VCaP (cell line): ENCODE measurements around the gene S1PR3.

Source experiments
- H3K27ac ChIP-seq: fragments of 450-650 bp; 2 replicates; pipeline ENCODE4 v1.5.1; 2017
- CTCF ChIP-seq: fragments of 450-650 bp; conservative IDR thresholded peaks from 2 replicates; pipeline ENCODE4 v1.5.1; 2017; ENCODE audit warnings: mild to moderate bottlenecking, moderate library complexity

S1PR3 gene

GRCh38 chr9:88950341-88951154, 40.7 kb upstream of the S1PR3 start:
- H3K27ac ChIP-seq = no peak overlapping the region
- TF ChIP-seq CTCF = no peak

- TF ChIP-seq CTCF = no peak
- H3K27ac ChIP-seq = no peak overlapping the region
Measured at GRCh38 chr9:88951155-88951542, 40.1 kb upstream of the S1PR3 start.

GRCh38 chr9:88952086-88952615, 39.1 kb upstream of the S1PR3 start:
- no peak for TF ChIP-seq CTCF

GRCh38 chr9:88952976-88953375, 38.3 kb upstream of the S1PR3 start:
- H3K27ac ChIP-seq = no peak overlapping the region
- no peak for TF ChIP-seq CTCF

More at GRCh38 chr9:88952086-88952615, 39.1 kb upstream of the S1PR3 start:
- no peak overlapping the region for H3K27ac ChIP-seq

- H3K27ac ChIP-seq = no peak overlapping the region
Measured at GRCh38 chr9:88953381-88954029, 37.8 kb upstream of the S1PR3 start.

GRCh38 chr9:88954066-88954465, 37.2 kb upstream of the S1PR3 start:
- no peak overlapping the region for H3K27ac ChIP-seq
- TF ChIP-seq CTCF = no peak

More at GRCh38 chr9:88953381-88954029, 37.8 kb upstream of the S1PR3 start:
- no peak for TF ChIP-seq CTCF

- no peak for TF ChIP-seq CTCF
- no peak overlapping the region for H3K27ac ChIP-seq
Measured at GRCh38 chr9:88957526-88957925, 33.7 kb upstream of the S1PR3 start.
